Raji (cell line): Measurements from ENCODE around the gene IL1B.

ENCODE experiments used
- POLR2A ChIP-seq: IDR thresholded peaks from 2 replicates; pipeline ENCODE4 v1.6.1; 2011; ENCODE audit warnings: low read depth, low read length, control low read depth; ENCODE audit not compliant: insufficient read depth

The IL1B gene

GRCh38 chr2:112821682-112822081, 14.9 kb downstream of the IL1B start:
- no peak for TF ChIP-seq POLR2A

GRCh38 chr2:112821142-112821541, 15.4 kb downstream of the IL1B start:
- TF ChIP-seq POLR2A: no peak

DNA sequence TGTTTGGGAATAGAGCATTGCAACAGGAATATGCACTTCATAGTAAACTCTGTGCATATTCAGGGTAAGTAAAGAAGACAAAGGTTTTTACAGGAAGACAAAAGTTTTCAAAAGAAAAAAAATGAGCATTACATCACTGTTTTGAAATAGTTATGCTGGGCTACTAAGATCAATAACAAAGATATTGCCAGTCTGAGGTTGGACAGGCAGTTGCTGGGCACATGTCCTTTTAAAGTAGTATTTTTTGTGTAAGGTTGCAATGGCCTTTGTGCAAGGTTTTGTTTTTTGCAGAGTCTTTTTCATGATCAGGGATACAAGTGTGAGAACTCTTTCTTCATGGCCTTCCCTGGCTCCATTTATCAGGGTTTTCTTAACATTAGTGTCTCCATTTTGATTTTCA, 16.2 kb downstream of the IL1B start:
- no peak for TF ChIP-seq POLR2A

DNA sequence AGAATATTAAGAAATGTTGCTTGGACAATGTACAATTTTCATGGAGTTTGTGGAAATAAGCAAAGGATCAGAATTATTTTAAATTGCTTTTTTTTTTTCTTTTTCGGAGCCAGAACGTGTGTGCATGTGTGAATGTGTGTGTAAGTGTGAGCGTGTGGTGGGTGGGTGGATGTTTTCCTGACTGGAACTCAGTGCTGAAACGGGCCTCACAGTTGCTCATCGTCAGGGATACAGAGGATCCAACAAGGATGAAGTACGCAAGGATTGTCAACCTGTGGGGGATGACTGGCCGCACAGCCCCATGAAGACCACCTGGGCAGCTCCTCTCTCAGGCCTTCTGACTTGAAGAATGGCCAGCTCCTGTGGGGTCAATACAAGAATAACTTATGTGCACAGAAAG, 17.5 kb downstream of the IL1B start:
- no peak for TF ChIP-seq POLR2A

- no peak for TF ChIP-seq POLR2A
Measured at GRCh38 chr2:112818094-112818902, 18.3 kb downstream of the IL1B start.

DNA sequence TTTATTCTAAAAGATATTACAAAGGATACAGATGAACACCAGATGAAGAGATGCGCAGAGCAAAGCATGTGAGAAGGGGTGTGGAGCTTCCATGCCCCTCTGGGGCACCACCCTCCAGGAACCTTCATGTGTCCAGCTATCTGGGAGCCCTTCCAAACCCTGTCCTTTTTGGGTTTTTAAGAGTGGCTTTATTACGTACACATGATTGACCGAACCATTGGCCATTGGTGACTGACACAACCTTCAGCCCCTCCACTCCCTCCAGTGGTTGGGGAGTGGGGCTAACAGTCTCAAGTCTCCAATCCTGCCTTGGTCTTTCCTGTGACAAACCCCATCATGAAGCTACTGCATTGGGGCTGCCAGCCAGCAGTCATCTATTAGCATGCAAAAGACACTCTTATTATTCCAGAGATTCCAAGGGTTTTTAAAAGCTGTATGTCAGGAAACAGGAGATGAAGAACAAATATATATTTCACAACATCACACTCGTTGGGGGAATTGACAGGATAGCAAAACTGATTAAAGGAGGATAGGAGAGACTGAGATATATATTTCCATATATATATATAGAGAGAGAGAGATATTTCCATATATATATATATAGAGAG, 19.4 kb downstream of the IL1B start:
- TF ChIP-seq POLR2A: no peak

GRCh38 chr2:112814278-112814677, 22.3 kb downstream of the IL1B start:
- no peak for TF ChIP-seq POLR2A

DNA sequence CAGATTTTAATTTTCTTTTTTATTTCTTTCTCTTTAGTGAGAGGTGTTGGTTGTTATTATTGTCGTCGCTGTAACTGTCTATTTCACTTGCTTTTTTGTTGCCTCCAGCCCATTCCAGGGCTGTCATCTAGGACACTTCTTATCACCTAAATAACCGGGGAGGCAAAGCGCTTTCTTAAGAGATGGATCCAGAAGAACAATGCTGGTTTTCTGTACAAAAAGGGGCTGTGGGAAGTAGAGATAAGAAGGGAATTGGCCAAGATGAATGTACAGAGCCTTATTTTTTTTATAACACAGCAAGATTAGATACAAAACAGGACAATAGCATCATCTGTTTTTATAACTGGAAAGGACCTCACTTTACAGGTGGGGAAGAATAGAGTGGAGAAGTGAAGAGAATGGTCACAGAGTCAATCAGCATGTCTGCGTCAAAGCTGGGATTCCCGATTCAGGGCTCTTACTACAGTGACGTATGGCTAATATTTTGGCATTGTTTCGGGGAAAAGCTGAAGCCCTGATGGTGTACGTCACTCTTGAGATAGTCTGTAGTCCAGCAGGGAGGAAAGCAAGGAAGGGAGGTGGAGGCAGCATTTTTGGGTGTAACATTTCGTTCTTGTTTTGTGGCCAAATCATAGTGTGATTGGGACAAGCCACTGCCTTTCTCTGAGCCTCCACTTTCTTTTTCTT, 23.2 kb downstream of the IL1B start:
- no peak for TF ChIP-seq POLR2A

GRCh38 chr2:112812318-112813267, 24.0 kb downstream of the IL1B start:
- TF ChIP-seq POLR2A: no peak

DNA sequence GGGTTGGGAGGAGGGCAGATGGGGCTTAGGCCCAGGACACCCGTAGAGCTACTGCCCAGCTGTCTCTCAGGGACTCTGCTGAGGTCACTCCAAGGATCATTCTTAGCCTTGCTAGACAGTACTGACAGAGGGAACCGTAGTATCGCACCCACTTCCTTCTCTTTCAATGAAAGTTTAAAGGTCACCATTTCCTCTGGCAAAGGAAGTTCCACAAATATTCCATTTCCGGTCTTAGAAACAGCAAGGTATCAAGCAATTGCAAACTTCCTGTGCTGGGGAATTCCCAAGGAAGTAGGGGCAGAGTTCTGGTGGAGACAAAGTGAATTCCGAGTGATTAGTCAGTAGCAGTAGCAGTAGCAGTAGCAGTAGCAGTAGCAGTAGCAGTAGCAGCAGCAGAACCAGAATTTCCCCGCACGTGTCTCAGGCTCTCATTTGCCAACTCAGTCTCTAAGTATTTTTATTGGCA, 24.7 kb downstream of the IL1B start:
- no peak for TF ChIP-seq POLR2A

GRCh38 chr2:112811276-112811831, 25.2 kb downstream of the IL1B start:
- TF ChIP-seq POLR2A: no peak

- no peak for TF ChIP-seq POLR2A
Measured at GRCh38 chr2:112809112-112809511, 27.5 kb downstream of the IL1B start.

GRCh38 chr2:112807233-112807807, 29.3 kb downstream of the IL1B start:
- TF ChIP-seq POLR2A: no peak

- TF ChIP-seq POLR2A: no peak
Measured at GRCh38 chr2:112805542-112805941, 31.0 kb downstream of the IL1B start.
